ENCODE data around the gene POLR2J.

DNA sequence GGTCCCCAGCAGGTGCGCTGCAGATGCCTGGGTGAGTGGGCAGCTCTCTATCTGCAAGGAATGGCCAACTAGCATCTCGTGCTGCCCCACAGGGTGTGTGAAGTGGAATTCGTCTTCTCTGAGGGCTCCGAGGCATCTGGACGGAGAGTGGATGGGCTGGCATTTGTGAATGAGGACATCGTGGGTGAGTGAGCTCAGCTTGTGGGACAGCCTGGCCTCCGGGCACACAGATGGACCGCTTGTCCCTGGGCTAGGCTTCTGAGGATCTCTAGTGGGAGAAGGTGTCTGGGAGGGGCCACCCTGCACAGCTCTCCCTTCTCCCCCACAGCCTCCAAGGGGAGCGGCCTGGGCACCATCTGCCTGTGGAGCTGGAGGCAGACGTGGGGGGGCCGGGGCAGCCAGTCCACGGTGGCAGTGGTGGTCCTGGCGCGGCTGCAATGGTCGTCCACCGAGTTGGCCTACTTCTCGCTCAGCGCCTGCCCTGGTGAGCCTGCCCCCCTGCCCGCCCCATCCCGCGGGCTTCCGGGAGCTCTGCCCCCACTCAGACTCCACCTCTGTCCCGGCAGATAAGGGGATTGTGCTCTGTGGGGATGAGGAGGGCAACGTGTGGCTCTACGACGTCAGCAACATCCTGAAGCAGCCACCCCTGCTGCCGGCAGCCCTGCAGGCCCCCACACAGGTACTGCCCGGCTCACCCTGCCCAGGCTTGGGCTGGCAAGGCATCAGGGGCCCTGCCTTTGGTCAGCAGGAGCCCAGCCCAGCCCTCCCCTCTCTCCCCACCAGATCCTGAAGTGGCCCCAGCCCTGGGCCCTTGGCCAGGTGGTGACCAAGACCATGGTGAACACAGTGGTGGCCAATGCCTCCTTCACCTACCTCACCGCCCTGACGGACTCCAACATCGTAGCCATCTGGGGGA lies 6.3 kb downstream of the POLR2J start:
- TF ChIP-seq, protein P1, sequence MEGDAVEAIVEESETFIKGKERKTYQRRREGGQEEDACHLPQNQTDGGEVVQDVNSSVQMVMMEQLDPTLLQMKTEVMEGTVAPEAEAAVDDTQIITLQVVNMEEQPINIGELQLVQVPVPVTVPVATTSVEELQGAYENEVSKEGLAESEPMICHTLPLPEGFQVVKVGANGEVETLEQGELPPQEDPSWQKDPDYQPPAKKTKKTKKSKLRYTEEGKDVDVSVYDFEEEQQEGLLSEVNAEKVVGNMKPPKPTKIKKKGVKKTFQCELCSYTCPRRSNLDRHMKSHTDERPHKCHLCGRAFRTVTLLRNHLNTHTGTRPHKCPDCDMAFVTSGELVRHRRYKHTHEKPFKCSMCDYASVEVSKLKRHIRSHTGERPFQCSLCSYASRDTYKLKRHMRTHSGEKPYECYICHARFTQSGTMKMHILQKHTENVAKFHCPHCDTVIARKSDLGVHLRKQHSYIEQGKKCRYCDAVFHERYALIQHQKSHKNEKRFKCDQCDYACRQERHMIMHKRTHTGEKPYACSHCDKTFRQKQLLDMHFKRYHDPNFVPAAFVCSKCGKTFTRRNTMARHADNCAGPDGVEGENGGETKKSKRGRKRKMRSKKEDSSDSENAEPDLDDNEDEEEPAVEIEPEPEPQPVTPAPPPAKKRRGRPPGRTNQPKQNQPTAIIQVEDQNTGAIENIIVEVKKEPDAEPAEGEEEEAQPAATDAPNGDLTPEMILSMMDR (IDR thresholded peaks at IDR 0.05): no peak
- TF ChIP-seq POLR2A (IDR thresholded peaks at IDR 0.05): no peak
